Hepatocyte (in vitro differentiated cells): ENCODE measurements around the gene ADAD2.

Experiments used
- CTCF ChIP-seq: fragments of 200-600 bp; sonication (generic); IDR thresholded peaks from 2 replicates; pipeline ENCODE4 v1.5.1; 2016; ENCODE audit warnings: antibody characterized with exemption, mild to moderate bottlenecking; ENCODE audit not compliant: poor library complexity
- EZH2phosphoT487 ChIP-seq: fragments of 200-600 bp; sonication (generic); IDR thresholded peaks from one replicate; pipeline ENCODE4 v1.6.1; 2018; ENCODE audit warnings: antibody characterized with exemption, mild to moderate bottlenecking, low read depth, moderate library complexity; ENCODE audit not compliant: unreplicated experiment, severe bottlenecking

- no peak for TF ChIP-seq CTCF
- no peak for TF ChIP-seq EZH2phosphoT487
Measured at GRCh38 chr16:84237994-84238750, 47.2 kb downstream of the ADAD2 start.
